Small intestine (tissue), 7 donors: ENCODE data around the gene APBA1. TPM values are rescaled to one million over a fixed set of nuclear protein-coding genes. Genes with fewer than 3 reads are reported as not detected.

Source experiments
- DNase-seq, 2 donors: peaks; one replicate each; pipeline versions ENCODE4 v3.0.0 to v3.0.0-alpha.2; 2013
- FAIRE-seq: peaks from 2 replicates; lab custom pipeline; 2012; peaks lifted over from hg19 to GRCh38; lab: Jason Lieb, UNC
- H3K27ac ChIP-seq, 3 donors: one replicate each; pipeline ENCODE4 v1.5.1; 2013; ENCODE audit warnings: low read length in 2 of 3, mild to moderate bottlenecking in 2 of 3, control low read depth in 1 of 3, inconsistent platforms in 1 of 3, low read depth in 1 of 3, moderate library complexity in 1 of 3
- H3K27me3 ChIP-seq, 3 donors: one replicate each; pipeline ENCODE4 v1.6.1; 2013; ENCODE audit warnings: low read length in 3 of 3, inconsistent platforms in 1 of 3; ENCODE audit not compliant: control insufficient read depth in 3 of 3, insufficient read depth in 3 of 3
- H3K36me3 ChIP-seq, 3 donors: one replicate each; pipeline ENCODE4 v1.6.1; 2013; ENCODE audit warnings: low read length in 3 of 3, inconsistent platforms in 1 of 3, low read depth in 1 of 3, mild to moderate bottlenecking in 1 of 3, moderate library complexity in 1 of 3; ENCODE audit not compliant: control insufficient read depth in 3 of 3, insufficient read depth in 2 of 3
- H3K4me1 ChIP-seq, 3 donors: one replicate each; pipeline ENCODE4 v1.6.1; 2013; ENCODE audit warnings: low read length in 2 of 3, inconsistent platforms in 1 of 3, low read depth in 1 of 3, mild to moderate bottlenecking in 1 of 3, moderate library complexity in 1 of 3; ENCODE audit not compliant: control insufficient read depth in 3 of 3, insufficient read depth in 2 of 3
- H3K4me3 ChIP-seq, 3 donors: one replicate each; pipeline ENCODE4 v1.5.1; 2013; ENCODE audit warnings: low read length in 3 of 3, control low read depth in 1 of 3, inconsistent platforms in 1 of 3, low read depth in 1 of 3, mild to moderate bottlenecking in 1 of 3, moderate library complexity in 1 of 3
- H3K9me3 ChIP-seq, 2 donors: one replicate each; pipeline ENCODE4 v1.6.1; 2013; ENCODE audit warnings: low read depth in 1 of 2, low read length in 1 of 2; ENCODE audit not compliant: control insufficient read depth in 2 of 2, insufficient read depth in 1 of 2
- WGBS, 3 donors: extraction: QIAGEN DNeasy Blood & Tissue Kit; methylation state at CpG; one replicate each; pipeline ENCODE4 v1.1.7; 2013; 5-methylcytosine and 5-hydroxymethylcytosine counted together
- polyA plus RNA-seq, 4 donors: library from polyadenylated mRNA; stranded (reverse) in 3 of 4; unstranded in 1 of 4; fragments of 200-250 nt in 3 of 4; fragments of 120-200 nt in 1 of 4; gene quantifications; one replicate each; pipeline versions ENCODE4 v1.2.1 to v1.2.3, GENCODE V29; 2013
- donor health status: healthy with polysubstance abuse.
- donor health status: control.
- donor health status: control.
- donor health status: Bipolar disorder and iron deficiency.
- donor health status: healthy.

APBA1 gene
- polyA plus RNA-seq, 4 donors, result 0.27 to 6.7 (median 3.7) TPM; not detected in 1

GRCh38 chr9:69430206-69430605 lies 242.0 kb downstream of the APBA1 start:
- Histone ChIP-seq H3K27ac (no peak overlapping the region), H3K27me3 (no peaks in the 10 kb centered on the region), H3K4me1 (no peaks in the 10 kb centered on the region), H3K9me3 (no peaks in the 10 kb centered on the region), H3K4me3 (no peak overlapping the region), H3K36me3 (peaks cover 0 to 4% (median 0%) of the 10 kb centered on the region in 3 donors)
- WGBS, 3 donors, result 82 to 89% (median 89%) methylated on average over 4 of the region's 4 CpGs
- FAIRE-seq, result no peak
- no peak for DNase-seq

- Histone ChIP-seq H3K27me3 (no peaks in the 10 kb centered on the region), H3K4me1 (no peaks in the 10 kb centered on the region), H3K9me3 (no peaks in the 10 kb centered on the region), H3K27ac (no peak overlapping the region), H3K4me3 (no peak overlapping the region), H3K36me3 (peaks cover 0 to 4% (median 0%) of the 10 kb centered on the region in 3 donors)
- WGBS, 3 donors, result 66 to 83% (median 71%) methylated on average over 6 of the region's 6 CpGs
- no peak for DNase-seq
- no peak for FAIRE-seq
Measured at GRCh38 chr9:69429281-69429680, 242.9 kb downstream of the APBA1 start.

- no peaks in the 10 kb centered on the region for H3K4me1 ChIP-seq
- DNase-seq (no peak), FAIRE-seq (no peak)
- H3K27me3 ChIP-seq, result no peaks in the 10 kb centered on the region
- H3K9me3 ChIP-seq, result no peaks in the 10 kb centered on the region
- H3K27ac ChIP-seq, result no peak overlapping the region
- H3K4me3 ChIP-seq, result no peak overlapping the region
- H3K36me3 ChIP-seq, result peaks cover 0 to 4% (median 0%) of the 10 kb centered on the region in 3 donors
- 85 to 87% (median 86%) methylated on average over 15 of the region's 15 CpGs for WGBS, 3 donors
Measured at GRCh38 chr9:69428017-69428785, 244.0 kb downstream of the APBA1 start.

- no peak for FAIRE-seq
- H3K4me3 ChIP-seq, result no peak overlapping the region
- 73 to 88% (median 74%) methylated on average over 4 of the region's 4 CpGs for WGBS, 3 donors
Measured at GRCh38 chr9:69427286-69427685, 244.9 kb downstream of the APBA1 start.

GRCh38 chr9:69425136-69425801 lies 246.9 kb downstream of the APBA1 start:
- no peak for FAIRE-seq
- H3K27ac ChIP-seq, result no peak overlapping the region
- H3K36me3 ChIP-seq, result no peaks in the 10 kb centered on the region
- no peaks in the 10 kb centered on the region for H3K4me1 ChIP-seq
- no peak for DNase-seq
- H3K27me3 ChIP-seq, result no peaks in the 10 kb centered on the region
- WGBS, 3 donors, result 75 to 89% (median 80%) methylated on average over 17 of the region's 17 CpGs
- H3K9me3 ChIP-seq, result no peaks in the 10 kb centered on the region
- no peak overlapping the region for H3K4me3 ChIP-seq

More at GRCh38 chr9:69427286-69427685, 244.9 kb downstream of the APBA1 start:
- H3K27ac ChIP-seq, result no peak overlapping the region
- no peaks in the 10 kb centered on the region for H3K27me3 ChIP-seq
- H3K9me3 ChIP-seq, result no peaks in the 10 kb centered on the region
- DNase-seq, result no peak
- peaks cover 0 to 3% (median 0%) of the 10 kb centered on the region in 3 donors for H3K36me3 ChIP-seq
- H3K4me1 ChIP-seq, result no peaks in the 10 kb centered on the region

GRCh38 chr9:69421908-69422801 lies 250.0 kb downstream of the APBA1 start:
- no peak overlapping the region for H3K4me3 ChIP-seq
- DNase-seq (peak; percentile 67 to 70), FAIRE-seq (no peak)
- no peaks in the 10 kb centered on the region for H3K36me3 ChIP-seq
- no peak overlapping the region for H3K27ac ChIP-seq
- H3K27me3 ChIP-seq, result no peaks in the 10 kb centered on the region
- no peaks in the 10 kb centered on the region for H3K9me3 ChIP-seq
- 49 to 57% (median 54%) methylated on average over 16 of the region's 16 CpGs for WGBS, 3 donors
- no peaks in the 10 kb centered on the region for H3K4me1 ChIP-seq

- Histone ChIP-seq H3K4me3 (no peak overlapping the region), H3K36me3 (no peaks in the 10 kb centered on the region), H3K9me3 (no peaks in the 10 kb centered on the region), H3K27ac (no peak overlapping the region), H3K4me1 (no peaks in the 10 kb centered on the region), H3K27me3 (no peaks in the 10 kb centered on the region)
- no peak for FAIRE-seq
- 72 to 90% (median 84%) methylated on average over 10 of the region's 10 CpGs for WGBS, 3 donors
- DNase-seq, result no peak
Measured at GRCh38 chr9:69420611-69421270, 251.4 kb downstream of the APBA1 start.
